Kidney (tissue), 14 donors: Measurements from ENCODE around the gene WNT6. TPM values are rescaled to one million over a fixed set of nuclear protein-coding genes. Genes with fewer than 3 reads are reported as not detected.

Experiments used
- DNase-seq, 5 donors: peaks; one replicate each; pipeline ENCODE4 v3.0.0-alpha.2; 2013 to 2020
- FAIRE-seq: peaks from 2 replicates; lab custom pipeline; 2012; peaks lifted over from hg19 to GRCh38; lab: Jason Lieb, UNC
- H3K27ac ChIP-seq, 2 donors: one replicate each; pipeline ENCODE4 v1.7.0; 2013; ENCODE audit warnings: low read depth in 2 of 2, low read length in 2 of 2, inconsistent platforms in 1 of 2
- H3K27me3 ChIP-seq: one replicate; pipeline ENCODE4 v1.7.1; 2013; ENCODE audit warnings: low read length, inconsistent platforms; ENCODE audit not compliant: control insufficient read depth, insufficient read depth
- H3K36me3 ChIP-seq, 3 donors: one replicate each; pipeline versions ENCODE4 v1.7.0 to v1.7.1; 2013; ENCODE audit warnings: low read length in 3 of 3, control low read depth in 1 of 3, inconsistent platforms in 1 of 3; ENCODE audit not compliant: insufficient read depth in 3 of 3, control insufficient read depth in 2 of 3
- H3K4me1 ChIP-seq, 3 donors: one replicate each; pipeline versions ENCODE4 v1.7.0 to v1.7.1; 2013; ENCODE audit warnings: low read length in 3 of 3, inconsistent platforms in 1 of 3, low read depth in 1 of 3; ENCODE audit not compliant: control insufficient read depth in 2 of 3, insufficient read depth in 2 of 3
- H3K4me3 ChIP-seq, 3 donors: one replicate each; pipeline versions ENCODE4 v1.7.0 to v1.8.1; 2013; ENCODE audit warnings: low read length in 3 of 3, control low read depth in 1 of 3, inconsistent platforms in 1 of 3
- H3K9ac ChIP-seq, 3 donors: one replicate each; pipeline versions ENCODE4 v1.7.0 to v1.7.1; 2013; ENCODE audit warnings: low read length in 3 of 3, control low read depth in 1 of 3, inconsistent platforms in 1 of 3
- H3K9me3 ChIP-seq, 3 donors: one replicate each; pipeline versions ENCODE4 v1.7.0 to v1.7.1; 2013; ENCODE audit warnings: low read length in 3 of 3, control low read depth in 1 of 3, inconsistent platforms in 1 of 3; ENCODE audit not compliant: control insufficient read depth in 2 of 3, insufficient read depth in 1 of 3
- CTCF ChIP-seq: IDR thresholded peaks from 3 replicates; pipeline ENCODE4 v1.5.1; 2012; ENCODE audit warnings: mild to moderate bottlenecking, moderate library complexity, borderline replicate concordance; ENCODE audit not compliant: insufficient read depth; ENCODE audit errors: extremely low read depth
- intact Hi-C: fragments of 100-400 bp; cut with DNase I; formaldehyde crosslinking; loops from one replicate; pipeline ENCODE4 v1.11.1; 2022
- polyA plus RNA-seq: library from polyadenylated mRNA; stranded (reverse); fragments of 350-450 nt; fragmentation: Illumina TruSeq; extraction: RNeasy Lipid Tissue Mini Kit (QIAGEN cat#74804); gene quantifications from one replicate; pipeline ENCODE4 v1.2.3, GENCODE V29; 2014; ENCODE audit warnings: low read depth, low replicate concordance; ENCODE audit not compliant: insufficient read depth
- total RNA-seq: library from RNA; stranded (reverse); fragmentation: NEBNext Ultra II Directional; extraction: Animal tissue kit (Norgen Biotek cat#: 25700); gene quantifications from one replicate; pipeline ENCODE4 v1.2.1, GENCODE V29; 2021
- donor health status: control.
- donor health status: control.
- donor health status: control.
- donor health status: control.
- donor health status: control.
- donor health status: DM: yes; HTN: yes; CAD: no.
- donor health status: Normal renal cell carcinoma (clear cell type).

Gene WNT6
- total and polyA plus RNA-seq, 2 donors from 2014 or later = 0.57 to 0.75 TPM

GRCh38 chr2:218889937-218890336 is 30.3 kb downstream of the WNT6 start:
- Histone ChIP-seq H3K9me3 (no peaks in the 10 kb centered on the region), H3K36me3 (no peaks in the 10 kb centered on the region), H3K4me1 (peaks cover 0 to 9% (median 0%) of the 10 kb centered on the region in 3 donors), H3K4me3 (no peak overlapping the region), H3K9ac (no peak overlapping the region), H3K27ac (no peak overlapping the region), H3K27me3 (peaks cover 11% of the 10 kb centered on the region)
- FAIRE-seq = no peak
- intact Hi-C loops = no loop called here
- TF ChIP-seq CTCF = no peak
- DNase-seq = peak in 1 of 5 donors; percentile 47

GRCh38 chr2:218890369-218890768 is 30.8 kb downstream of the WNT6 start:
- intact Hi-C loops = no loop called here
- FAIRE-seq (no peak), DNase-seq (peak in 1 of 5 donors; percentile 7)
- Histone ChIP-seq H3K27me3 (peaks cover 11% of the 10 kb centered on the region), H3K4me3 (no peak overlapping the region), H3K9ac (no peak overlapping the region), H3K27ac (no peak overlapping the region), H3K4me1 (peaks cover 0 to 9% (median 0%) of the 10 kb centered on the region in 3 donors), H3K36me3 (no peaks in the 10 kb centered on the region), H3K9me3 (no peaks in the 10 kb centered on the region)
- TF ChIP-seq CTCF = no peak

- Histone ChIP-seq H3K4me3 (no peak overlapping the region), H3K9ac (no peak overlapping the region), H3K4me1 (peaks cover 0 to 11% (median 0%) of the 10 kb centered on the region in 3 donors), H3K36me3 (no peaks in the 10 kb centered on the region), H3K27ac (no peak overlapping the region), H3K27me3 (peaks cover 13% of the 10 kb centered on the region), H3K9me3 (no peaks in the 10 kb centered on the region)
- peak in 1 of 5 donors; percentile 55 for DNase-seq
- no peak for FAIRE-seq
- TF ChIP-seq CTCF = no peak
- intact Hi-C loops = no loop called here
These were observed 31.9 kb downstream of the WNT6 start for GRCh38 chr2:218891275-218892135.
